ENCODE measurements around the gene URM1. TPM values are rescaled to one million over a fixed set of nuclear protein-coding genes. Genes with fewer than 3 reads are reported as not detected.

The URM1 gene
- total RNA-seq, 1 experiment from 2014 or later = 58.2 TPM

- no peak for DNase-seq (ENCODE audit: low spot score)
- in situ Hi-C loops (cut with HindIII; ENCODE audit: low sequenced_read_pairs) = no loop called here
Observed at GRCh38 chr9:128343855-128344254, 27.3 kb upstream of the URM1 start.

- DNase-seq (ENCODE audit: low spot score) = no peak
- in situ Hi-C loops (cut with HindIII; ENCODE audit: low sequenced_read_pairs) = no loop called here
Observed at GRCh38 chr9:128344931-128345605, 26.1 kb upstream of the URM1 start.

GRCh38 chr9:128349125-128349524, 22.0 kb upstream of the URM1 start:
- in situ Hi-C loops (cut with HindIII; ENCODE audit: low sequenced_read_pairs) = no loop called here
- DNase-seq (ENCODE audit: low spot score) = no peak

GRCh38 chr9:128349772-128350171, 21.4 kb upstream of the URM1 start:
- no peak for DNase-seq (ENCODE audit: low spot score)
- in situ Hi-C loops (cut with HindIII; ENCODE audit: low sequenced_read_pairs) = no loop called here

- in situ Hi-C loops (cut with HindIII; ENCODE audit: low sequenced_read_pairs) = no loop called here
- DNase-seq (ENCODE audit: low spot score) = no peak
Observed at GRCh38 chr9:128355451-128355850, 15.7 kb upstream of the URM1 start.

- no peak for DNase-seq (ENCODE audit: low spot score)
- in situ Hi-C loops (cut with HindIII; ENCODE audit: low sequenced_read_pairs) = no loop called here
Observed at GRCh38 chr9:128358090-128358489, 13.1 kb upstream of the URM1 start.

GRCh38 chr9:128358861-128359260, 12.3 kb upstream of the URM1 start:
- in situ Hi-C loops (cut with HindIII; ENCODE audit: low sequenced_read_pairs) = no loop called here
- DNase-seq (ENCODE audit: low spot score) = no peak

GRCh38 chr9:128360826-128361225, 10.3 kb upstream of the URM1 start:
- DNase-seq (ENCODE audit: low spot score) = no peak
- in situ Hi-C loops (cut with HindIII; ENCODE audit: low sequenced_read_pairs) = no loop called here

- in situ Hi-C loops (cut with HindIII; ENCODE audit: low sequenced_read_pairs) = no loop called here
- DNase-seq (ENCODE audit: low spot score) = no peak
Observed at GRCh38 chr9:128361296-128361985, 9.7 kb upstream of the URM1 start.

- peak; percentile 94 for DNase-seq (ENCODE audit: low spot score)
- in situ Hi-C loops (cut with HindIII; ENCODE audit: low sequenced_read_pairs) = no loop called here
Observed at GRCh38 chr9:128361986-128362646, 9.1 kb upstream of the URM1 start.

GRCh38 chr9:128362774-128363173, 8.4 kb upstream of the URM1 start:
- in situ Hi-C loops (cut with HindIII; ENCODE audit: low sequenced_read_pairs) = no loop called here
- no peak for DNase-seq (ENCODE audit: low spot score)

GRCh38 chr9:128365525-128365924, 5.6 kb upstream of the URM1 start:
- in situ Hi-C loops (cut with HindIII; ENCODE audit: low sequenced_read_pairs) = no loop called here
- DNase-seq (ENCODE audit: low spot score) = no peak

GRCh38 chr9:128369024-128369706, 2.0 kb upstream of the URM1 start:
- no peak for DNase-seq (ENCODE audit: low spot score)
- in situ Hi-C loops (cut with HindIII; ENCODE audit: low sequenced_read_pairs) = no loop called here

- no peak for DNase-seq (ENCODE audit: low spot score)
- in situ Hi-C loops (cut with HindIII; ENCODE audit: low sequenced_read_pairs) = no loop called here
Observed at GRCh38 chr9:128370367-128370751, 815 bp upstream of the URM1 start.

GRCh38 chr9:128371630-128372117, 500 bp downstream of the URM1 start:
- in situ Hi-C loops (cut with HindIII; ENCODE audit: low sequenced_read_pairs) = no loop called here

GRCh38 chr9:128372188-128372641, 1.0 kb downstream of the URM1 start:
- in situ Hi-C loops (cut with HindIII; ENCODE audit: low sequenced_read_pairs) = no loop called here
- no peak for DNase-seq (ENCODE audit: low spot score)

More at GRCh38 chr9:128371630-128372117, 500 bp downstream of the URM1 start:
- DNase-seq (ENCODE audit: low spot score) = no peak

- in situ Hi-C loops (cut with HindIII; ENCODE audit: low sequenced_read_pairs) = no loop called here
- no peak for DNase-seq (ENCODE audit: low spot score)
Observed at GRCh38 chr9:128372784-128373183, 1.6 kb downstream of the URM1 start.

- in situ Hi-C loops (cut with HindIII; ENCODE audit: low sequenced_read_pairs) = no loop called here
- DNase-seq (ENCODE audit: low spot score) = no peak
Observed at GRCh38 chr9:128374221-128374675, 3.1 kb downstream of the URM1 start.

- no peak for DNase-seq (ENCODE audit: low spot score)
- in situ Hi-C loops (cut with HindIII; ENCODE audit: low sequenced_read_pairs) = no loop called here
Observed at GRCh38 chr9:128375865-128376264, 4.7 kb downstream of the URM1 start.

- DNase-seq (ENCODE audit: low spot score) = peak; percentile 23
- in situ Hi-C loops (cut with HindIII; ENCODE audit: low sequenced_read_pairs) = no loop called here
Observed at GRCh38 chr9:128382261-128382660, 11.1 kb downstream of the URM1 start.

Measured in G401 (cell line).